ENCODE data around the gene XPNPEP3. TPM values are rescaled to one million over a fixed set of nuclear protein-coding genes. Genes with fewer than 3 reads are reported as not detected.

XPNPEP3 gene
- total RNA-seq (2022; extraction: Qiagen RNA extraction): 7.7 to 13.5 TPM (median 8.4 TPM) in 5 replicates

GRCh38 chr22:40856513-40857308 lies at the start of gene XPNPEP3, which contains the start of gene ST13:
Gene XPNPEP3 (plus strand): TSS chr22:40857148. CDS start chr22:40857182, 34 bp downstream.
Gene ST13 (minus strand): TSS chr22:40856639. CDS start chr22:40856540, 99 bp downstream.

GRCh38 chr22:40818747-40819598 lies 38.0 kb upstream of the XPNPEP3 start, which contains the start of gene SLC25A17:
Gene SLC25A17 (minus strand): TSS chr22:40819346. CDS start chr22:40819248, 98 bp downstream.

GRCh38 chr22:40862013-40862412 lies 5.1 kb downstream of the XPNPEP3 start, which contains the start of gene DNAJB7:
Gene DNAJB7 (minus strand): TSS chr22:40862113. CDS start chr22:40861994, 119 bp downstream.

GRCh38 chr22:40950962-40951794 lies 94.2 kb downstream of the XPNPEP3 start, which contains the start of gene RBX1:
Gene RBX1 (plus strand): TSS chr22:40951378. CDS start chr22:40951399, 21 bp downstream.

Other genes with a start within 250 kb of the XPNPEP3 start
- 55.1 to 63.4 TPM (median 60.8 TPM) in 5 replicates for gene MRTFA, start 220.4 kb upstream of the XPNPEP3 start, total RNA-seq (2022; extraction: Qiagen RNA extraction)
- gene MCHR1, start 177.7 kb upstream of the XPNPEP3 start, total RNA-seq (2022; extraction: Qiagen RNA extraction): not detected in 5 replicates
- 21.0 to 23.1 TPM (median 21.9 TPM) in 5 replicates for gene SLC25A17, start 37.8 kb upstream of the XPNPEP3 start, total RNA-seq (2022; extraction: Qiagen RNA extraction)
- gene ST13, start 509 bp upstream of the XPNPEP3 start, total RNA-seq (2022; extraction: Qiagen RNA extraction): 152 to 189 TPM (median 162 TPM) in 5 replicates
- not detected in 5 replicates for gene DNAJB7, start 5.0 kb downstream of the XPNPEP3 start, total RNA-seq (2022; extraction: Qiagen RNA extraction)
- 50.9 to 56.2 TPM (median 55.6 TPM) in 5 replicates for gene RBX1, start 94.2 kb downstream of the XPNPEP3 start, total RNA-seq (2022; extraction: Qiagen RNA extraction)
- 17.6 to 25.9 TPM (median 18.8 TPM) in 5 replicates for gene EP300, start 235.4 kb downstream of the XPNPEP3 start, total RNA-seq (2022; extraction: Qiagen RNA extraction)